Immature natural killer cell (primary cell): ENCODE data around the gene RNF32. TPM values are rescaled to one million over a fixed set of nuclear protein-coding genes. Genes with fewer than 3 reads are reported as not detected.
A peak's percentile ranks its signal among the peaks of the same experiment; 100 is the strongest.
"Not testable (repeated sequence)": the region's sequence is repeated elsewhere in the genome, so short reads cannot be mapped to it uniquely, and the experiment has no call there.

ENCODE experiments used
- DNase-seq, 3 donors: peaks; one replicate each; pipeline ENCODE4 v3.0.0; 2022; ENCODE audit warnings: mixed read lengths in 1 of 3
- H3K27ac Mint-ChIP-seq, 6 donors: one replicate each; pipeline ENCODE4 v1.8.0; 2020; ENCODE audit warnings: mixed read lengths in 6 of 6, mild to moderate bottlenecking in 5 of 6, inconsistent platforms in 4 of 6, moderate library complexity in 3 of 6
- H3K27me3 Mint-ChIP-seq, 3 donors: one replicate each; pipeline ENCODE4 v1.8.0; 2020 to 2021; ENCODE audit warnings: low read depth in 3 of 3, mild to moderate bottlenecking in 3 of 3, mixed read lengths in 3 of 3, moderate library complexity in 3 of 3, inconsistent platforms in 1 of 3
- H3K36me3 Mint-ChIP-seq, 3 donors: one replicate each; pipeline ENCODE4 v1.8.0; 2020; ENCODE audit warnings: mixed read lengths in 3 of 3, inconsistent platforms in 2 of 3, mild to moderate bottlenecking in 2 of 3
- H3K4me1 Mint-ChIP-seq, 2 donors: one replicate each; pipeline ENCODE4 v1.8.0; 2020; ENCODE audit warnings: inconsistent platforms in 2 of 2, mild to moderate bottlenecking in 2 of 2, mixed read lengths in 2 of 2, moderate library complexity in 1 of 2
- H3K4me3 Mint-ChIP-seq, 5 donors: one replicate each; pipeline ENCODE4 v1.8.0; 2020; ENCODE audit warnings: mild to moderate bottlenecking in 5 of 5, mixed read lengths in 5 of 5, inconsistent platforms in 3 of 5, moderate library complexity in 3 of 5
- H3K9me3 Mint-ChIP-seq, 6 donors: one replicate each; pipeline ENCODE4 v1.8.0; 2020; ENCODE audit warnings: mild to moderate bottlenecking in 6 of 6, mixed read lengths in 6 of 6, inconsistent platforms in 4 of 6, moderate library complexity in 3 of 6
- polyA plus RNA-seq, 3 donors: library from polyadenylated mRNA; unstranded; fragments of 300-500 nt; fragmentation: Illumina TruSeq; gene quantifications; one replicate each; pipeline ENCODE4 v1.2.3, GENCODE V29; 2021

Gene RNF32
- polyA plus RNA-seq, 3 donors from 2014 or later, result 0.32 to 4.7 (median 0.57) TPM

GRCh38 chr7:156618780-156619367, 21.7 kb upstream of the RNF32 start:
- H3K27ac Mint-ChIP-seq, result no peak overlapping the region
- no peak for DNase-seq
- no peak overlapping the region for H3K4me3 Mint-ChIP-seq
- peaks cover 9 to 23% (median 12%) of the 10 kb centered on the region in 3 donors for H3K27me3 Mint-ChIP-seq
- H3K9me3 Mint-ChIP-seq, result no peaks in the 10 kb centered on the region
- no peaks in the 10 kb centered on the region for H3K4me1 Mint-ChIP-seq
- H3K36me3 Mint-ChIP-seq, result peaks cover 0 to 3% (median 0%) of the 10 kb centered on the region in 3 donors

GRCh38 chr7:156619488-156620290, 20.9 kb upstream of the RNF32 start:
- not testable (repeated sequence) for DNase-seq, H3K9me3 Mint-ChIP-seq, H3K27ac Mint-ChIP-seq, H3K36me3 Mint-ChIP-seq, H3K4me1 Mint-ChIP-seq, H3K4me3 Mint-ChIP-seq
- peaks cover 10 to 23% (median 12%) of the 10 kb centered on the region in 3 donors for H3K27me3 Mint-ChIP-seq

DNA sequence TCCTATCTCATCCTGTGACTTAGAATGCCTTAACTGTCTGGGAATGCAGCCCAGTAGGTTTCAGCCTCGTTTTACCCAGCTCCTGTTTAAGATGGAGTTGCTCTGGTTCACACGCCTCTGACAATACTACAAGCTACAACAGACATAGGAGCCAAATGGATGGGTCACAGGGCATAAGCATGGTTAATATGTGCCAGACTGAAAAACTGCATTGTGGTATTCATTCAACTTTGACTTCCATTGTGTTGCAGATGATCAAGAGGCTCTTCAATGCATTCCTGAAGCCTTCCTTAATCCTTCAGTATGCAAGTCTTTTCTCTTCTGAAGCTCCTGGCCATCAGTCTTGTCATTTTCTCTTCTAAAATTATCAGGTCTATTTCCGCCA, 20.3 kb upstream of the RNF32 start:
- no peak overlapping the region for H3K27ac Mint-ChIP-seq
- H3K36me3 Mint-ChIP-seq, result peaks cover 0 to 5% (median 1%) of the 10 kb centered on the region in 3 donors
- H3K9me3 Mint-ChIP-seq, result peaks cover 0 to 3% (median 0%) of the 10 kb centered on the region in 6 donors
- H3K4me3 Mint-ChIP-seq, result no peak overlapping the region
- H3K27me3 Mint-ChIP-seq, result peaks cover 10 to 23% (median 13%) of the 10 kb centered on the region in 3 donors
- no peak for DNase-seq
- no peaks in the 10 kb centered on the region for H3K4me1 Mint-ChIP-seq

- H3K9me3 Mint-ChIP-seq, result peaks cover 0 to 3% (median 0%) of the 10 kb centered on the region in 6 donors
- peaks cover 0 to 8% (median 4%) of the 10 kb centered on the region in 3 donors for H3K36me3 Mint-ChIP-seq
- peaks cover 12 to 23% (median 15%) of the 10 kb centered on the region in 3 donors for H3K27me3 Mint-ChIP-seq
- DNase-seq, result no peak
- H3K4me1 Mint-ChIP-seq, result no peaks in the 10 kb centered on the region
- no peak overlapping the region for H3K4me3 Mint-ChIP-seq
- H3K27ac Mint-ChIP-seq, result no peak overlapping the region
Observed at GRCh38 chr7:156621652-156622051, 18.9 kb upstream of the RNF32 start.

GRCh38 chr7:156625580-156625979, 15.0 kb upstream of the RNF32 start:
- peaks cover 0 to 15% (median 4%) of the 10 kb centered on the region in 3 donors for H3K36me3 Mint-ChIP-seq
- peaks cover 6 to 9% (median 6%) of the 10 kb centered on the region in 3 donors for H3K27me3 Mint-ChIP-seq
- H3K4me3 Mint-ChIP-seq, result no peak overlapping the region
- no peaks in the 10 kb centered on the region for H3K4me1 Mint-ChIP-seq
- H3K9me3 Mint-ChIP-seq, result peaks cover 12 to 17% (median 13%) of the 10 kb centered on the region in 6 donors
- H3K27ac Mint-ChIP-seq, result no peak overlapping the region
- DNase-seq, result no peak

DNA sequence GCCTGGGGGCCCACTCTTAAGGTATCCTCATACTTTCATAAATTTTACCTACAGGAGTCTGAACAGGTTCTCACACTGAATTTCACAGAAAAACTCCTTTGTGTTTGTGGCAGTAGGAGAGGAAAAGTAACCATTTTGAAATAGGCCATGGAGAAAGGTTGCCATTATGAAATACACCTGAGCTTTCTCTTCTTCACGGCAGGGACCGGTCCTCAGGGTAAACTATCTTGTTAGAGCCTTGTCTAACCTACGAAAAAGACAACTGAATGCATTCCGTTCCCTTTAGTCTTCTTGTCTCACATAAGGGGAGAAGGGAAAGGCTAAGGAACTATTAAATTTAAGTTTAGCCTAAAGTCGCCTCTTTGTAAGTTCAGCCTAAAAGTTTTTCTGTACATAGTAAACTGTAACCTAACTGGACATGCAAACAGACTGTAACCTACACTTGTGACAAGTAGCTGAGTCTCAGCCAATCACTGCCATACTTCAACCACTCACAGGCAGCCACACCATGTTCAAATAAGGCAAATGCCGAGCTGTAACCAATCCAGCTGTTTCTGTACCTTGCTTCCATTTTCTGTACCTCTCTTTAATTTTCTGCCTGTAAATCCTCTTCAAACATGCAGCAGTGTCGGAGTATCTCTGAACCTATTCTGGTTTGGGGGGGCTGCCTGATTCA, 14.2 kb upstream of the RNF32 start:
- peaks cover 5 to 8% (median 6%) of the 10 kb centered on the region in 3 donors for H3K27me3 Mint-ChIP-seq
- H3K4me3 Mint-ChIP-seq, result no peak overlapping the region
- H3K4me1 Mint-ChIP-seq, result no peaks in the 10 kb centered on the region
- DNase-seq, result no peak
- peaks cover 0 to 15% (median 4%) of the 10 kb centered on the region in 3 donors for H3K36me3 Mint-ChIP-seq
- H3K27ac Mint-ChIP-seq, result no peak overlapping the region
- H3K9me3 Mint-ChIP-seq, result peaks cover 12 to 17% (median 13%) of the 10 kb centered on the region in 6 donors

- no peak overlapping the region for H3K27ac Mint-ChIP-seq
- peaks cover 12 to 17% (median 13%) of the 10 kb centered on the region in 6 donors for H3K9me3 Mint-ChIP-seq
- H3K4me1 Mint-ChIP-seq, result no peaks in the 10 kb centered on the region
- peaks cover 2 to 11% (median 3%) of the 10 kb centered on the region in 3 donors for H3K27me3 Mint-ChIP-seq
- no peak for DNase-seq
- H3K36me3 Mint-ChIP-seq, result peaks cover 0 to 12% (median 4%) of the 10 kb centered on the region in 3 donors
- H3K4me3 Mint-ChIP-seq, result no peak overlapping the region
Observed at GRCh38 chr7:156628562-156628961, 12.0 kb upstream of the RNF32 start.

GRCh38 chr7:156629873-156630272, 10.7 kb upstream of the RNF32 start:
- Mint-ChIP-seq H3K36me3 (peaks cover 0 to 12% (median 4%) of the 10 kb centered on the region in 3 donors), H3K9me3 (peaks cover 12 to 17% (median 12%) of the 10 kb centered on the region in 6 donors), H3K4me1 (no peaks in the 10 kb centered on the region), H3K27me3 (peaks cover 2 to 10% (median 3%) of the 10 kb centered on the region in 3 donors), H3K4me3 (no peak overlapping the region), H3K27ac (no peak overlapping the region)
- DNase-seq, result no peak

- peaks cover 0 to 4% of the 10 kb centered on the region in 2 donors for H3K4me1 Mint-ChIP-seq
Observed at GRCh38 chr7:156634117-156634516, 6.5 kb upstream of the RNF32 start.

DNA sequence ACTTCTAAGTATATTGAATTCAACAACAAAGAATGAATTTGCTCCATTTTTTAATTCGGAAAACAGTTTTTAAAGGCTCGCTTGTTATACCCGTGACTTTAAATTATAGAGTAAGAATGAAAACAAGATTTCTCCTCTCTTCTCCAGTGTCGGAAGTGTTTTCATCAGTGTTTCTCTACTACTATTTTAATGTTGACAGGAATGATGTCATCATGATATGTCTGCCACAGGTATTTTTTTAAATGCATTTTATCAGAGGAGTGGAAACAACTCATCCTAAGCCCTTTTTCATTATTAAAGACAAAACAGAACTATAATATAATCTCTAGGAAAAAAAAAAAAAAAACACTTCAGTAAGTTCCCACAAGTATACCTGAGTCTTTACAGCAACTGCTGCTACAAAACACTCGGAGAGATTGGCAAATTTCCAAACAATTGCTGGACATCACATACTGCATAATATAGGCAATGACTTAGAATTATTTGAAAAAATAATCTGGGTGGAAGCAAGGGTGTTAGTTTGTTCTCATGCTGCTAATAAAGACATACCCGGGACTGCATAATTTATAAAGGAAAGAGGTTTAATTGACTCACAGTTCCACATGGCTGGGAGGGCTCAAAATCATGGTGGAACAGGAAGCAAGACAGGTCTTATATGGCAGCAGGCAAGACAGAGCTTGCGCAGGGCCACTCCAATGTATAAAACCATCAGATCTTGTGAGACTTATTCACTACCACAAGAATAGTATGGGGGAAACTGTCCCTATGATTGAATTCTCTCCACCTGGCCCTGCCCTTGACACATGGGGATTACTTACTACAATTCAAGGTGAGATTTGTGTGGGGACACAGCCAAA, 4.8 kb upstream of the RNF32 start:
- H3K4me1 Mint-ChIP-seq, result peaks cover 9 to 12% of the 10 kb centered on the region in 2 donors
- peaks cover 0 to 5% (median 0%) of the 10 kb centered on the region in 6 donors for H3K9me3 Mint-ChIP-seq
- DNase-seq, result no peak
- H3K4me3 Mint-ChIP-seq, result no peak overlapping the region
- H3K27ac Mint-ChIP-seq, result no peak overlapping the region
- H3K27me3 Mint-ChIP-seq, result peaks cover 10 to 11% (median 10%) of the 10 kb centered on the region in 3 donors
- H3K36me3 Mint-ChIP-seq, result peaks cover 0 to 4% (median 2%) of the 10 kb centered on the region in 3 donors

More at GRCh38 chr7:156634117-156634516, 6.5 kb upstream of the RNF32 start:
- Mint-ChIP-seq H3K9me3 (peaks cover 2 to 5% (median 3%) of the 10 kb centered on the region in 6 donors), H3K27ac (no peak overlapping the region), H3K36me3 (peaks cover 0 to under 1% (median 0%) of the 10 kb centered on the region in 3 donors), H3K4me3 (no peak overlapping the region), H3K27me3 (peaks cover 3 to 10% (median 3%) of the 10 kb centered on the region in 3 donors)
- DNase-seq, result no peak

- Mint-ChIP-seq H3K27me3 (peaks cover 9 to 19% (median 18%) of the 10 kb centered on the region in 3 donors), H3K4me1 (peaks cover 13 to 18% of the 10 kb centered on the region in 2 donors)
- H3K36me3 Mint-ChIP-seq, DNase-seq, H3K4me3 Mint-ChIP-seq, H3K9me3 Mint-ChIP-seq, H3K27ac Mint-ChIP-seq: not testable (repeated sequence)
Observed at GRCh38 chr7:156637093-156637492, 3.5 kb upstream of the RNF32 start.

DNA sequence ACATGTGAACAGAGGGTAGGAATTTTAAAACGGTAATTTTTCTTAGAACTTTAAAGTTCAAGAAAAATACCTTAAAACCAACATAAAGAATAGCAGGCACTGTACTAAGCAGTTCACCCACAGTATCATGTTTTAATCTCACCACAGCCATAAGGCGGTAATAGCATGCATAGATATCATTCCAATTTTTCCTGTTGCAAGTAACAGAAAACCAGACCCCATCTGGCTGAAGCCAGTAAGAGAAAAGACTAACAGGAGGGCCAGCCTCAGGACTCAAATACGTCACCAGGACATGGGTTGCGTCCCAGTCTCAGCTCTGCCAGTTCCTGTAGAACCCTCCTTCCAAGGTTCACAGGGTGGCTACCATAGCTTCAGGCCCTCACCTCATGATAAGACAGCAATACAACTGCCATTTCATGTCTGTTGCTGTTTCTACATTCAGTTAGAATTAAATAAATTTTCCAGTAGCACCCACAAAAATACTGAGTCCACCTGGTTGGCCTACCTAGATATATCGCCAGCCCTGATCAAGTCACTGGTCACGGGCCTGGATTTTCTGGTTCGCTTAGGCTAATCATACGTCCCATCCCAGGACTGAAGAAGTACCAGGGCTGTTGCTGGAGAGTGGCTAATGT, 2.0 kb upstream of the RNF32 start:
- Mint-ChIP-seq H3K4me3 (peak overlapping the region; percentile 77 to 89 (median 77)), H3K36me3 (peaks cover 0 to 4% (median 2%) of the 10 kb centered on the region in 3 donors), H3K27ac (no peak overlapping the region), H3K9me3 (peaks cover 0 to 5% (median 0%) of the 10 kb centered on the region in 6 donors), H3K4me1 (peaks cover 13 to 18% of the 10 kb centered on the region in 2 donors), H3K27me3 (peaks cover 6 to 24% (median 20%) of the 10 kb centered on the region in 3 donors)
- no peak for DNase-seq
